UCSD-AML1 (cell line): ENCODE data around the gene SPPL2C.
"Not testable (repeated sequence)": the region's sequence is repeated elsewhere in the genome, so short reads cannot be mapped to it uniquely, and the experiment has no call there.

Experiments used
- DNase-seq: peaks from one replicate; lab custom pipeline; 2025; ENCODE audit not compliant: unreplicated experiment; lab: John Stamatoyannopoulos, UW

Gene SPPL2C

DNA sequence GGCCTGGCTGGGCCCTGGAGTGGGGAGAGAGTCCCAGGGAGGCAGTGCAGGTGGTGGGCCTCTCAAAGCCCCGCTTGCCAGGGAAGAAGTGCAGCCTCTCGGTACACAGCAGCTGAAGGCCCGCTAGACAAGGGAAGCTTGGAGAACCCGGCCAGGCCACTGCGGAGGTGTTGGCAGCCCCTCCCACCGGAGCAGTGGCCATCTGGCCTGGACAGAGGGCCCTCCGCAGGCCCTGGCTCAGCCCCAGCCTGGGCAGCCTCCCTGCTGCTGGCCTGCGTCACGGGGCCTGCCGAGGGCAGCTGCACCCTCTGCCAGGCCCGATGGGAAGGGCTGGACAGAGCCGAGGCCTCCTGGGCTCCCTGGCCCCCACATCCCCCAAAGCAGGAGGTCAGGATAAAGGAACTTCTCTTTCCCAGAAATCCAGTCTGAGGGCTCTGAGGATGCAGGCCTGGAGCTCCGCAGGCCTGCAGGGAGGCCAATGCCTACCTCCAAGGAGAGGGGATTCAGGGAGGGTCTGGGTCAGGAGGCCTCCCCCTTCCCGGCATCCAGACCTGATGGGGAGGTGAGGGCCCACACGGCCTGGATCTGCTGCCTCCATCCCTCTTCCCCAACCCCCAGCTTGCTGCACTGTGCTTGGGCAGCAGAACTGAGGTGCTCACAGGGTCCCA is 4.3 kb downstream of the SPPL2C start:
- DNase-seq, result no peak

DNA sequence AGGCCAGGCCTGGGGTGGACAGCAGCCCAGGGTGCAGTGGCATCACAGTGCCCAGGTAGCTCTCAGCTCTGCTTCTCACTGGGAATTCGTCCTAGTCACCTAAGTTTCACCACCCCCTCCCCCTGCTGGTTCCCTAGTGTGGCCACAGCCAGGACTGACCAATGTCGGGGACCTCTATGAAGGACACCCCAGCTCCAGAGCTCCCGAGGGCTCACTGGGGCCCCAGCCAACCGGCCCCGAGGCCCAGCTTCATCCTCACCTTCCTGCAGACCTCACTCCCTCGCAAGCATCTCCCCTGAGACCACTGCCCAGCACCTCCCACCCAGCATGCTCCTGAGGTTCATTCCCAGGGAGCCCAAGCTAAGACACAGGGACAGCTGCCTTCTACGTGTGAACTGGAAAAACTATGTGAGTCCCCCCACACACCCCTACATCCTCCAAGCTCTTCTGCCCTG is 4.9 kb downstream of the SPPL2C start:
- no peak for DNase-seq

- no peak for DNase-seq
These were observed 5.3 kb downstream of the SPPL2C start for GRCh38 chr17:45850011-45850410.

- no peak for DNase-seq
These were observed 5.8 kb downstream of the SPPL2C start for GRCh38 chr17:45850468-45850867.

GRCh38 chr17:45851022-45851421 is 6.3 kb downstream of the SPPL2C start:
- DNase-seq, result no peak

GRCh38 chr17:45851464-45851863 is 6.8 kb downstream of the SPPL2C start:
- no peak for DNase-seq

- DNase-seq, result no peak
These were observed 7.2 kb downstream of the SPPL2C start for GRCh38 chr17:45851873-45852272.

GRCh38 chr17:45852535-45853297 is 8.0 kb downstream of the SPPL2C start:
- DNase-seq, result peak; percentile 28

GRCh38 chr17:45854209-45854608 is 9.5 kb downstream of the SPPL2C start:
- no peak for DNase-seq

DNA sequence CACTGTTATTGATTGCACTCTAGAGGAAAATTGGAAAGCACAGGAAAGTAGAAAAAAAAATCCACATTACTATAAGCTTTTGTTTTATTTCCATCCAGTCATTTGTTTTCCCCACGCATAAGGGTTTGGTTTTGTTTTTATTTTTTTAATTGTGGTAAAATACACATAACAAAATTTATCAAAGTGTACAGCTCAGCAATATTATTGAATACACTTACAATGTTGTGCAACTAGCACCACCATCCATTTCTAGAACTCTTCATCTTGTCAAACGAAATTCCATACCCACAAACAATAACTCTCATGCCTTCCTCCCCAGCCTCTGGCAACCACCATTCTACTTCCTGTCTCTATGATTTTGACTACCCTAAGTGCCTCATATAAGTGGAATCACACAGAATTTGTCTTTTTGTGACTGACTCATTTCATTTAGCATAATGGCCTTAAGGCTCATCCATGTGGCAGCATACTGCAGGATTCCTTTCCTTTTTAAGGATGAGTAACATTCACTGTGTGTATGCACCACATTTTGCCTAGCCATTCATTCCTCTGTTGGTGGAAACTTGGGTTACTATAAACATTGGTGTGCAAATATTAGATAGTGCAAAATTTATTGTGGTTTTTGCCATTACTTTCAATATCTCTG is 11.1 kb downstream of the SPPL2C start:
- DNase-seq, result no peak

DNA sequence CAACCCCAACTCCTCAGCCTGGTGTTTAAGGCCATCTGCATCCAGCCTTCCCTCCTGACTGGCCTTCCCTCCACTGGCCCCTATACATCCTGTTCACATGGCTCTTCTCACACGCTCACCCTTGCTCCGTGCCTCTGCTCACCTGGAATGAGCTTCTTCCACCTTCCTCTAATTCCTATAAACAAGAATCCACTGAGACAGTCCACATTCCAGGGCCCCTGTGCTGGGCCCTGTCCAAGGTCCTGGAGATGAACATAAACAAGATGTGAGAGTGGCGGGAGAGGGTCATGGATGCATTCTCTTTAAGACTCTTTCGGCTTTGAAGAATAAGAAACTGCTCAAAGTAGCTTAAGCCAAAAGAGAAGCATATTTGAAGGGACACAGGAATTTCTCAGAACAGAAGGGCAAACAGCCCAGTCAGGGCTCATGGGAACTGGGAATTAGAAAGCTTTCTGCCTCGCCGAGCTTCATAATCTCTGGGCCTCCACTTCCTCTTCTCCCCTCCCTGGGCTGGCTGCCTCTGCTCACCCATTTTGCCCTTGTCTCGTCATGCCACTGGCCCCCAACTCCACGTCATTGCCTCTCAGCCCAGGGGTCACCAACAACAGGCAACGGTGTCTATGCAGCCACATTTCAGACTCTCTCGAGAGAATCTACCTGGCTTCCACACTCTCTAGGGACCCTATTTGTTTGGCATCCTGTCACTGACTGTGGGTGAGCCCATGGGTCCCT is 13.5 kb downstream of the SPPL2C start:
- no peak for DNase-seq

DNA sequence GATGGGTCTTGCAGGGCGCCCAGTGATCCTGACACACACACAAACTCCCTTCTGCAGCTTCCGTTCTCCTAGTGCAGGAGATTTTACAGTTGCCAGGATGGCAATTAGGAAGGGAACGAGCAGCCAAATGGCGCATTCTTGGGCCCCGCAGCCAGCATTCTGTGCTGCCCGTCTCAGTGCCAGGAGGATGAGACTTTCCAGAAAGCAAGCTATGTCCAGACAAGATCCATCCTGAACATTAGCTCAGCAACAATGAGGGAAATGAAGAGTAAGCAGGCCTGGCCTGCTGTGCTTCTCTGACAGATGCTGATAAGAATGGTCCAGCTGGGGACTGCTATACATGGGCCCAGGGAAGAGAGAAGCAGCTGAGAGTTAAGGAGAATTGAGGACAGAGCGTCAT is 16.5 kb downstream of the SPPL2C start:
- no peak for DNase-seq

- not testable (repeated sequence) for DNase-seq
These were observed 17.4 kb downstream of the SPPL2C start for GRCh38 chr17:45862127-45862526.

DNA sequence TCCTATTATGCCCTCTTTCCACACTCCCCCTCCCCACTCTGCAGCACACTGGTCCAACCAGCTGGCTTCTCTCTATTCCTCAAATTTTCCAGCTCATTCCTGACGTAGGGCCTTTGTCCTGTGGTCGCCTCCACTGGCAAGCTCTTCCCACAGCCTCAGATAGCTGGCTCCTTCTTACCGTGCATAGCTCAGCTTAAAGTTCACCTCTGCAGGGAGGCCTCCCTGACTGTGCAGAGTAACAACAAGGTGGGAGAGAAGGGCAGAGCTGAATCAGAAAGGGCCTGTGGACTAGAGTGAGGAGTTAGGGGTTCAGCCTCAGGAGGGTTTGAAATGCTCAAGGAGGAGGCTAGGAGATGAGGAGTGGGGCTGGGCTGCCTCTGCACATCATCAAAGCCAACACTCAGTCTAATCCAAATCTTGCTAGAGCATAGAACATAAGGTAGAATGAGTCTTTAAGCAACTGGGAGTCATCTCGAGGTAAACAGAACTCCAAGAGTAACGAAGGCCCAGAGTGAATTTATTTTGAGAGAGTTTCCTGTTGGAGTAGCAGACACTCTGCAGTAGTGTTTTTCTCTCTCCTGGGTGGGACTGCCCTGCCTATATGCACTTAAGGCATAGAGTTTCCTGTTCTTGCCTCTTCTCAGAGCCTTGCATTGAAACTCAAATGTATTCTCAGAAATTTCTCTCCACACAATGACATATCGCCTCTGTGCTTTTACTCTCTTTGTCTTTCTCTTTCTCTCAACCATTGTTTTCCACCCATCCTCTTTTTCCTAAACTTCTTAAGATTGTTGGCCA is 19.4 kb downstream of the SPPL2C start:
- no peak for DNase-seq

DNA sequence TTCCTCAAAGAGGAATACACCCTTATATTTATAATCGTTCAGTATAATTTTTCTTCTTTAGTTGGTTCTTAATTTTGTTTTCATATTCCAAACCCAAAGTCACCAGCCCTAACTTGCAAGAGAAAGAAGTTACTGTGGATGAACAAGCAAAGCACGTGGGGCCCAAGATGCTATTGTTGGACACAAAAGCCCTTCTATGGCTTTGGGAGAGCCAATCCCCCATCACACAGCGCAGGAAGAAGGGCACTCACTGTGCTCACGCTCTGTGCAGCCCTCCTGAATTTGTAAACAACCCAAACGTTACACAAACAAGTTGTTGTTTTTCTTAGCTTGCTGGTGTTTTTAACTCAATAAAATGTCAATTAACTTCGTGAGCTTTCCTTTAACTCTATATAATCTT is 22.5 kb downstream of the SPPL2C start:
- no peak for DNase-seq

DNA sequence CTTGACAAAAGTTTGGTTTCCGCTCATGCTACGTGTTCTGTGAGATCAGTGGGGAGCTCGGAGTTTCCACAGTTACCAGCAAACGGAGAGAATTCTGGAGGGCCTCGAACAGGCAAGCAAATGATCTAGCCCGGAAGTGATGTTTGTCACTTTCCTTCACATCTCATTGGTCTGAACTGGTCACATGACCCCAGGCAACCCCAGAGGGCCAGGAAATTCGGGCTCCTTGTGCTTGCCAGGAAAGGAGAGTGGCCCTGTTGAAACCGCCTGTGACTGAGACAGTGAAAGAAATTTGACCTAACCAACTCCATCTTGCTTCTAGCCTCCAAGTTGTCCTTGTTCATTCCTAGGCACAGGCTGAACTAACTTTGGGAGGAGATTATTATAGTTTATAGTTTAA is 23.0 kb downstream of the SPPL2C start:
- no peak for DNase-seq

- DNase-seq, result no peak
These were observed 23.6 kb downstream of the SPPL2C start for GRCh38 chr17:45868276-45868675.

GRCh38 chr17:45869676-45870341 is 25.1 kb downstream of the SPPL2C start:
- DNase-seq, result no peak

DNA sequence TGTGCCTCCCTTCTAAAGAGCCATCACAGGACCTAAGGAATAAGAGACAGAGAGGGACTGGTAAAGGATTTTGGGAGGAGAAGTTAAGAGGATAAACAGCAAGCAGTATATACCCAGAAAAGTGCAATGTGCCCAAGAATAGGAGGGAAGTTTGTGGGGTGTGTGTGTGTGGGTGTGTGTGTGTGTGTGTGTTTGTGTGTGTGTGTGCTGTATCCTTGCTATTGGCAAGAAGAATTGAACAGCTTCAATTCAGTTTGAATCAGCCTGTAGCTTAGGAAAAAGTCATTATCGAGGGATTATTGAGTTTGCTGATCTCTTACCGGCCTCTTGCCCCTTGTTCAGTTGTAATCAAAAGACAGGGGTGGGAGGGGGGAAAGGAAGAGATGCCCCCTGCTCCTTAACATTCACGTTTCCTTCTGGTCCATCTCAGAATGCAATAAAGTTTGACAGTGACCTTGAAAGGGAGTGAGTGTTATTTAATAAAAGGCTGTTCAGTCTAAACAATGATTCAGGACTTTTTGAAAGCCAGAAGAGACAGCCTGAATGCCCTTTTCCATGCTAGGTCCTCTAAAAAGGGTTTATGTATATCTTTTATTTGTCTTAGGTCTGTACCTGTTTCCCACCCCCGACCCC is 25.8 kb downstream of the SPPL2C start:
- DNase-seq, result no peak

DNA sequence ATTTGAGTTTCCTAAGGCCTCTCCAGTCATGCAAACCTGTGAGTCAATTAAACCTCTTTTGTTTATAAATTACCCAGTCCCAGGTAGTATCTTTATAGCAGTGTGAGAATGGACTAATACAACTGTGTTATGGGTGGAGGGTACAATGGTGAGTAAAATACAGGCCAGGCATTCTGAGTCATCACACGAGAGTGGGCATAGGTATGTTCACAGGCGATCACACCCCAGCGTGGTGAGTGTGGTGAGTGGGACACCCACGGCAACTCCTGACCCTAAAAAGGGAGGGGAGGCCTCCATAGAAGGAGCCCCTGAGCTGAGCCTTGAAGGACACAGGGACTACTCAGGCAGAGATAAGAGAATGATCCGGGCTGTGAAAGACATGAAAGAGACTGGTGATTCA is 27.0 kb downstream of the SPPL2C start:
- DNase-seq, result no peak
